ENCODE measurements around the gene PCSK5. TPM values are rescaled to one million over a fixed set of nuclear protein-coding genes. Genes with fewer than 3 reads are reported as not detected.
"Not testable (repeated sequence)": the region's sequence is repeated elsewhere in the genome, so short reads cannot be mapped to it uniquely, and the experiment has no call there.

Gene PCSK5
- total RNA-seq, result 0.79 and 1.5 TPM in 2 replicates

DNA sequence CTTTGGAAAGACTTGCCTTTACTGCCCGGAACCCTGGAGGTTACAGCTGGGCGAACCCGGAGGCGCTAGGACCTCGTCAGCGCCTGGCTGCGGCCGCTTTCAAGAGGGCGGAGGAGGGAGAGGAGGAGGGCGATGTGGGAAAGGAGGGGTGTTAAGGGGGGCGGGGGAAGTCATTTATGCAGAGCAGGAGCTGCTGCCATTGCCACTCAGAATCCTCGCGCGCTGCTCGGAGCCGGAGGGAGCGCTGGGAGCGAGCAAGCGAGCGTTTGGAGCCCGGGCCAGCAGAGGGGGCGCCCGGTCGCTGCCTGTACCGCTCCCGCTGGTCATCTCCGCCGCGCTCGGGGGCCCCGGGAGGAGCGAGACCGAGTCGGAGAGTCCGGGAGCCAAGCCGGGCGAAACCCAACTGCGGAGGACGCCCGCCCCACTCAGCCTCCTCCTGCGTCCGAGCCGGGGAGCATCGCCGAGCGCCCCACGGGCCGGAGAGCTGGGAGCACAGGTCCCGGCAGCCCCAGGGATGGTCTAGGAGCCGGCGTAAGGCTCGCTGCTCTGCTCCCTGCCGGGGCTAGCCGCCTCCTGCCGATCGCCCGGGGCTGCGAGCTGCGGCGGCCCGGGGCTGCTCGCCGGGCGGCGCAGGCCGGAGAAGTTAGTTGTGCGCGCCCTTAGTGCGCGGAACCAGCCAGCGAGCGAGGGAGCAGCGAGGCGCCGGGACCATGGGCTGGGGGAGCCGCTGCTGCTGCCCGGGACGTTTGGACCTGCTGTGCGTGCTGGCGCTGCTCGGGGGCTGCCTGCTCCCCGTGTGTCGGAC lies at the start of gene PCSK5:
Gene PCSK5, plus strand, starts transcription at position 202 of the 805 bp plus-strand sequence. Its CDS starts 509 bp downstream, at position 711.
- peak; percentile 83 to 95 for DNase-seq (ENCODE audit: low read depth in 2 of 2)

- DNase-seq (ENCODE audit: low read depth in 2 of 2), result no peak
Observed at GRCh38 chr9:75844321-75844720, 46.2 kb upstream of the PCSK5 start.

- no peak for DNase-seq (ENCODE audit: low read depth in 2 of 2)
Observed at GRCh38 chr9:75845806-75846205, 44.7 kb upstream of the PCSK5 start.

DNA sequence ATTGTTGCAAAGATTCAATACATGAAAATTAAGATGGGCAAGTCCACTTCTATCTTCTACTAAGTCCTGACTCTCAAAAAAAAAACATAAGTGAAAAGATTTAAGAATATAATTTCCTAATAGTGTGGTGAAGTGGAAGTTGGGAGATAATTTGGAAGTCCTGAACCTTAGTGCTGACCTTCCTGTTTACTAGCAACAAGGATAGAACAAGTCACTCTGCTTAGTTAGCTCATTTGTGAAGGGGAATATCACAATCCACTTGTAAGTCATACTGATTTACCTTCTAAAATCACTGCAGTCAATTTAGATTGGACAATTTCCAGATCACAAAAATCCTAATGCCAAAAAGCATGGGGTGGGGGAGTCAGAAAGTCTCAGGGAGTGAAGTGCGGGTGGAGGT lies 43.4 kb upstream of the PCSK5 start:
- no peak for DNase-seq (ENCODE audit: low read depth in 2 of 2)

DNA sequence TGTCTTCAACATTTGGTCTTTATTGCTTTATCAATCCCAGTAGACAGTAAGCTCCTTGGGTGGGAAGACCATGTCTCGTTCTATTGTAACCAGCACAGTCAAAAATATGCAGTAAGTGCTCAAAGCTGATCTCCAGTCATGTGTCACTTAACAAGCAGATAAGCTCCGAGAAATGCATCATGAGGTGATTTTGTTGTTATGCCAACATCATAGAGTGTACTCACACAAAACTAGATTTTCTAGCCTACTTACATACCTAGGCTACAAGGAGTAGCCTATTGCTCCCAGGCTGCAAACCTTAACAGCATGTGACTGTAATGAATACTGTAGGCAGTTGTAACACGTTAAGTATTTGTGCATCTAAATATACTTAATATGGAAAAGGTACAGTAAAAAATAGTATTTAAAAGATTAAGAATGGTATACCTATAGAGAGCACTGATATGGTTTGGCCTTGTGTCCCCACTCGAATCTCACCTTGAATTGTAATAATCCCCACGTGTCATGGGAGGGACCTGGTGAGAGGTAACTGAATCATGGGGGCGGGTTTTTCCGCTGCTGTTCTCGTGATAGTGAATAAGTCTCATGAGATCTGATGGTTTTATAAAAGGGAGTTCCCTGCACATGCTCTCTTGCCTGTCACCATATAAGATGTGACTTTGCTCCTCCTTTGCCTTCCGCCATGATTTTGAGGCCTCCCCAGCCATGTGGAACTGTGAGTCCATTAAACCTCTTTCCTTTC lies 39.8 kb upstream of the PCSK5 start:
- no peak for DNase-seq (ENCODE audit: low read depth in 2 of 2)

DNA sequence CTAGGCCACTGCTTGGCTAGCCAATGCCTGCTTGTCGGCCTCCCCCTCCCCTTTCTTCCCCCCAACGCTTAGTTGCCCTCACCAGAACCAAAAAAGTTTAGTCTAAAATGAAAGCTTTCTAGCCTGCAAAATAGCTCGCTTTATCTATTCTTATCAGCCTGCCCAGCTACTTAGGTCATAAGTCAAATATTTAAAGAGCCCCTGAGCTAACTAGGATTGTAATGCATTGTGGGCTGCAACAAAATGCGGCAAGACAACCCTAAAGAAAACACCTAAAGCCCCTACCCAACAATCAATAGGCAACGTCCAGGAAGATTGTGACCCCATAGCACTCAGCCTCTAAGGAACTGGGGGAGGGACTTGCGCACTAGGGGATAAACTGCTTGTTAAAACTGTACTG lies 38.6 kb upstream of the PCSK5 start:
- no peak for DNase-seq (ENCODE audit: low read depth in 2 of 2)

- DNase-seq (ENCODE audit: low read depth in 2 of 2), result no peak
Observed at GRCh38 chr9:75852746-75853145, 37.7 kb upstream of the PCSK5 start.

DNA sequence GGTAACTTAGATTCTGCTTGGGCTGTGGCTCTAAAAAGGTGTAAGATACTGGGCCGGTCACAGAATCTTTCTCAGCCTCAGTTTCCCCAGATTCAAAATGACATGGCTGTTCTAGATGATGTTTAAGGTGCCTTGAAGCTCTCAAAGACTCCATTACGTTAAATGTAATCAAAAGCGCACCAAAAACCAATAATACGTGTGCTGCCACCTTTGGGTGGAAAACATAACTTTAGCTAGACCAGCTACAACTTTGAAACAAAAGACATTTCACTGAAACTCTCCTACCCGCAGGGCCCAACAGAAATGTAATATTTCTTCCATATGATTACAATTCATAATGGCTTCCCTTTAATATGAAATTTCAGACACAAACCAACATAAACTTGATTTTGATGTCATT lies 35.0 kb upstream of the PCSK5 start:
- peak; percentile 11 to 14 for DNase-seq (ENCODE audit: low read depth in 2 of 2)

DNA sequence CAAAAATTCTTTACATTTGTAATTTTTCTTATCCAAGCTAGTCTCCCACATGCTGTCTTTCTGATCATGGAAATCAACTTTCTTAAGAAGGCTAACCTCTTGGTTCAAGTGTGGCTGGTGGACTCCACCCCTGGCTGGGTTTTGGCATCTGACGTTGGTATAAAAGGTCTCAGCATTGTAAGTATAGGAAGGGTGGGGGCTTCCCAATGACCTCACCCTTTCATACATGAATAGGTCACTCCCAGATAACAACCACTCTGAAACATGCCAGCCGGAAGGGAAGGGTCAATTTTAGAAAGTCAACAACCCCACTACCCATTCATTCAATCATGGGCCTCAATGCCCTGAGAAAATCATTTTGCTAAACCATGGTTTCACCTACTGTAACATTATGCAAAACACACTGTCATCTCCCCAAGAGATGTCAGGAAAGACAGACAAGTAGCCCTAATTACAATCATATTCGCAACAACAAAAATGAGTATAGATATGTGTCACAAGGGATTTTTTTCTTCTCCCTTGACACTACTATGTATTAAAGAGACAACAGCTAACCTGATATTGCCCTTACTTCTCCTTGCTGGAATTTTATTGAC lies 31.9 kb upstream of the PCSK5 start:
- no peak for DNase-seq (ENCODE audit: low read depth in 2 of 2)

- peak in 1 of 2 donors; percentile 0 for DNase-seq (ENCODE audit: low read depth in 2 of 2)
Observed at GRCh38 chr9:75864266-75864665, 26.2 kb upstream of the PCSK5 start.

GRCh38 chr9:75866273-75866871 lies 24.1 kb upstream of the PCSK5 start:
- DNase-seq (ENCODE audit: low read depth in 2 of 2), result peak; percentile 52 to 60

DNA sequence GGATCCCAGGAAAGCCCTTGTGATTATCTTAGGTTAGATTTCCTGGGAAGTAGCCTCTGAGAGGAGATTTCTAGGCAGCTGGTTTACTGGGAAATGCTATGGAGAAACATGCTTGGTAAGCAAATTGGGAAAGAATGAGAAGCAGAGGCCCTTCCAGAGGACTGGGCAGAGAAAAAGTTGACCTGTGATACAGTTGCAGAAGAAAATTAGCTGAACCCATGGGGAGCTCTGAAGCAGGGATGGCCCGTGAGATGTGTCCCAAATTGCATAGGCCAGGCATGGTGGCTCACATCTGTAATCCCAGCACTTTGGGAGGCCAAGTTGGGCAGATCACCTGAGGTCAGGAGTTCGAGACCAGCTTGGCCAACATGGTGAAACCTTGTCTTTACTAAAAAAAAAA lies 21.9 kb upstream of the PCSK5 start:
- not testable (repeated sequence) for DNase-seq (ENCODE audit: low read depth in 2 of 2)

DNA sequence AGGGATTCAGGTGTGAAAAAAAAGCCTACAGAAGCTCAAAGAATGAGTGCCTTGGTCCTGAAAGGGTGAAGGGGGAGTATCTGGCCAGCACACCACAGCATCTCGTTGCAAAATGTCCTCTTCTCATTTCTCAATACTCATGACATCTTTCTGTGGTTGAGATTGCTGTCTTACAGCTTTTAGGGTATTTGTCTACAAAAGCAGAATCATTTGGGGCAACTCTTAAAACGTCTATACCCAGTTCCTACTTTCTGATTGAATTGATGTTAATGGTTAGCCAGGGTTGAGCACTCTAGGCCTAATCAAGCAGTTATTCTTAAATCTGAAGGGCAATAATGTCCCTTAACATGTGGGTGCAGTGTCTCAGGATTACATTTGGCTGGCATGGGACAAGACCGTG lies 21.2 kb upstream of the PCSK5 start:
- no peak for DNase-seq (ENCODE audit: low read depth in 2 of 2)

DNA sequence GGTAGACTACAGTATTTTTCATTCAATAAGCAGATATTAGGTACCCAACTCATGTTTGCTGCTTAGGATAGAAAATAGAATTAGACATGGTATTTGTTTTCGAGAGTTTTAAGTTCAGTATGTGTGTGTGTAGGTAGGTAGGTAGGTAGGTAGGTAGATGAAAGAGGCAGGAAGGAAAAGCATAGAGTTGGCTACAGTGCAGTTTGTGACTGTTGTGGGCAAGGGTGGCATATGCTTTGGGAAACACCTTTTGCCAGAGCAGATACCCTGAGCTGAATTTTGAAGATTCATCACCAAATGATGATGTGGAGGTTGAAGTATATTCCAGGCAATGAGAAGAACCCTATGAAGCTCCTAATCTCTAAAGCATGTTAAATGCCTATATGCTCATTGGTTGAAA lies 20.0 kb upstream of the PCSK5 start:
- no peak for DNase-seq (ENCODE audit: low read depth in 2 of 2)

DNA sequence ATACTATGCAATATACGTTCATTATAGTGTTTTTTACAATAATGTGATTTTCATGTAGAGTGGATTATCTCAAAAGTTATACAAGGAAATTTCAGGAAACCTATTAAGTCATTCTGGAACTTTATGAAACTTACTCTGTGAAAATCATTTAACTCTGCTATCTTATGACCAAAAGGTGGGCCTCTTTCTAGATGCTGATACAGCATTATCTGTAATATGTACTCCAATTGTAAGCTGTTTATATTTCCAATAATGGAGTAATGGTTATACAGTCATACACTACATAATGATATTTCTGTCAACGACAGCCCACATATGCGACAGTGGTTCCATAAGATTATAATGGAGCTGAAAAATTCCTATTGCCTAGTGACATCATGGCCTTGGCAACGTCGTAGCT lies 18.8 kb upstream of the PCSK5 start:
- DNase-seq (ENCODE audit: low read depth in 2 of 2), result no peak

DNA sequence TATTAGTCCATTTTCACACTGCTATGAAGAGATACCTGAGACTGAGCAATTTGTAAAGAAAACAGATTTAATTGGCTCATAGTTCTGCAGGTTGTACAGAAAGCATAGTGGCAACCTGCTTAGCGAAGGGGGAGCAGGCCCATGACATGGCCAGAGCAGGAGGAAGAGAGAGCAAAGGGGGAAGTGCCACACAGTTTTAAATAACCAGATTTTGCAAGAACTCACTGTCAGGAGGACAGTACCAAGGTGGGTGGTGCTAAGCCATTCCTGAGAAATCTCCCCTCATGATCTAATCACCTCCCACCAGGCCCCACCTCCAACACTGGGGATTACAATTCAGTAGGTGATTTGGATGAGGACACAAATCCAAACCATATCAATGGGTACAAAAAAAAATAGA lies 16.8 kb upstream of the PCSK5 start:
- DNase-seq (ENCODE audit: low read depth in 2 of 2), result no peak

GRCh38 chr9:75876999-75877640 lies 13.4 kb upstream of the PCSK5 start:
- DNase-seq (ENCODE audit: low read depth in 2 of 2), result no peak

DNA sequence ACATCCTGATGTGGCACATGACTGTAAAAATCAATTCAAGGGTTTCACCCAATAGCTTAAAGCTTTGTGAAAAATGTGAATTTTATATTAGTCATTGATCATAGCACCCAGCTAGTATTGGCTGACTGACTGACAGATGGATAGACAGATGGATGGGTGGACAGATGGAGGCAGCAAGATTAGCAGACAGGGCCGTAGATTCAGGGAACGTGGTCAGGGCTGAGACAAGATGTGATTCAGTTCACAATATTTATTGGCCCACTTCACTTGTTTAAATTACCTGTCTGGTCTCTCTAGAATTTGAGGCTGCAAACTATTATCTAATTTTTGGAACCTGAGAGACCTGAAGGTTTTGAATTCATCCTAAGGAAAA lies 12.0 kb upstream of the PCSK5 start:
- no peak for DNase-seq (ENCODE audit: low read depth in 2 of 2)

DNA sequence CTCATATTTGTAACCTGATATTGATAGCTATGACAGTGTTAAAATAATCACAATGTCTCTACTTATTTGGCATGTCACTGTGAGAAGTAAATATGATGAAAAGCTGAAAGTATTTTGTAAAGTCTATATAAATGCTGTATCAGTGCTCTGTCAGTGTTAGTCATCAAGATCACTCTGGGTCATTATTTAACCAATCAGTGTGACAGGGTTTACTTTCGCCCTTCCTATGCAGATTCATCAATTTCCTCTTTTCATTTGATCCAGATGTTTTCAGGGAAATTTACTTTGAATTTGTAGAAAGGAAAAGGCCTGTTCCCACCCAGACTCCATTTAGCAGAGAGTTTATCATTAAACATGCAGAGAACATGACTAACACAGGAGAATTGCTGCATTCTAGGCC lies 9.9 kb upstream of the PCSK5 start:
- DNase-seq (ENCODE audit: low read depth in 2 of 2), result peak in 1 of 2 donors; percentile 34

DNA sequence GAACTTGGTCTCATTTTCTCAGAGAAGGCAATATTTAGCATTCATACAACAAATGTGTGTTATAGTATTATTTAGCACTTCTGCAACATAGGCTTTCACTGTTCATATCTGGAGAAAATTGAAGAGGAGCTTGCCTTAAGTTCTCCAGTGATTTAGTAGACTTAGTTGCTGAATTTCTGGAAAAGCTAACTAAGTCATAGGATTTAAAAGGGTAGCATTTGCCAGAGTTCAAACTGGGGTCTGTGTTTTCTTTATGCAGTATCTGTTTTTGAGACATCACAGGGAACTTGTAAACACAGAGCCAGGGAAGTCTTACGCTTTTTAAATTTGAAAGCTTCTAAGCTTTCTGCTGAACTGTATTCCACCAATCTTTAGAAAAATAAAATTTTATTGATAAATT lies 8.7 kb upstream of the PCSK5 start:
- no peak for DNase-seq (ENCODE audit: low read depth in 2 of 2)

GRCh38 chr9:75885652-75886051 lies 4.8 kb upstream of the PCSK5 start:
- DNase-seq (ENCODE audit: low read depth in 2 of 2), result no peak

- peak in 1 of 2 donors; percentile 8 for DNase-seq (ENCODE audit: low read depth in 2 of 2)
Observed at GRCh38 chr9:75889577-75889976, 896 bp upstream of the PCSK5 start.
